VCaP (cell line): ENCODE data around the gene GINS2.

Experiments
- H3K27ac ChIP-seq: fragments of 450-650 bp; 2 replicates; pipeline ENCODE4 v1.5.1; 2017
- CTCF ChIP-seq: fragments of 450-650 bp; conservative IDR thresholded peaks from 2 replicates; pipeline ENCODE4 v1.5.1; 2017; ENCODE audit warnings: mild to moderate bottlenecking, moderate library complexity

The GINS2 gene

GRCh38 chr16:85664580-85665372, 24.0 kb downstream of the GINS2 start:
- no peak for TF ChIP-seq CTCF
- H3K27ac ChIP-seq = no peak overlapping the region

- TF ChIP-seq CTCF = no peak
These were observed 24.8 kb downstream of the GINS2 start for GRCh38 chr16:85663891-85664321.

GRCh38 chr16:85662976-85663830, 25.6 kb downstream of the GINS2 start:
- no peak overlapping the region for H3K27ac ChIP-seq
- TF ChIP-seq CTCF = no peak

More at GRCh38 chr16:85663891-85664321, 24.8 kb downstream of the GINS2 start:
- H3K27ac ChIP-seq = no peak overlapping the region

- H3K27ac ChIP-seq = no peak overlapping the region
- no peak for TF ChIP-seq CTCF
These were observed 26.3 kb downstream of the GINS2 start for GRCh38 chr16:85662482-85662812.

- TF ChIP-seq CTCF = no peak
- no peak overlapping the region for H3K27ac ChIP-seq
These were observed 26.8 kb downstream of the GINS2 start for GRCh38 chr16:85661740-85662481.

- no peak for TF ChIP-seq CTCF
- no peak overlapping the region for H3K27ac ChIP-seq
These were observed 27.7 kb downstream of the GINS2 start for GRCh38 chr16:85660843-85661739.
